Astrocyte of the spinal cord (primary cell): Measurements from ENCODE around the gene OTOS.

Experiments used
- DNase-seq: peaks from one replicate; pipeline ENCODE4 v3.0.0; 2011; ENCODE audit warnings: low read depth, low spot score
- H3K4me3 ChIP-seq: 2 replicates; pipeline ENCODE4 v1.5.1; 2011; ENCODE audit warnings: low read depth, mild to moderate bottlenecking, low read length, moderate library complexity
- in situ Hi-C: cut with HindIII; loops from 2 replicates; pipeline ENCODE4 v1.10.0; 2017; ENCODE audit warnings: low sequenced_read_pairs
- TF ChIP-seq, protein P1 (sequence below): IDR thresholded peaks from 2 replicates; pipeline ENCODE4 v1.5.1; 2012; ENCODE audit warnings: low read depth, mild to moderate bottlenecking, low read length, inconsistent platforms

The OTOS gene

DNA sequence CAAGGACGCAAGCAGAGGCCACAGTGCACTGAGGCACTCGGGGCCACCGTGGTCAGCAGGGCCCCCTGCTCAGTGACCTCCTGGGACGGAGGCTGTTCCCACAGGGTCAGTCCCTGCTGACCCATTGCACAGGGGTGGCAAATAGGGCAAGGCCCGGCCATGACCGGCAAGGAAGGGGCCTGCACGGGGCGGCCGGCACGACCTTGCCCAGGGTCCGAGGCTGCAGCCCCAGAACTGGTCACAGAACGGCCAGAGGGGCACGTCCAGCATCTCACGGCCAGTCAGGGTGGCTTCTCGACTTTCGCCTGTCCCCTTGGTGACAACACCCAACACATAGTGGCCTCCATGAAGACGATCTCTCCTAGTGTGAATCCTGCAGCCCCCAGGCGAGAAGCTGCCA, 27.6 kb upstream of the OTOS start:
- DNase-seq: no peak
- H3K4me3 ChIP-seq: no peak overlapping the region
- TF ChIP-seq, protein P1, sequence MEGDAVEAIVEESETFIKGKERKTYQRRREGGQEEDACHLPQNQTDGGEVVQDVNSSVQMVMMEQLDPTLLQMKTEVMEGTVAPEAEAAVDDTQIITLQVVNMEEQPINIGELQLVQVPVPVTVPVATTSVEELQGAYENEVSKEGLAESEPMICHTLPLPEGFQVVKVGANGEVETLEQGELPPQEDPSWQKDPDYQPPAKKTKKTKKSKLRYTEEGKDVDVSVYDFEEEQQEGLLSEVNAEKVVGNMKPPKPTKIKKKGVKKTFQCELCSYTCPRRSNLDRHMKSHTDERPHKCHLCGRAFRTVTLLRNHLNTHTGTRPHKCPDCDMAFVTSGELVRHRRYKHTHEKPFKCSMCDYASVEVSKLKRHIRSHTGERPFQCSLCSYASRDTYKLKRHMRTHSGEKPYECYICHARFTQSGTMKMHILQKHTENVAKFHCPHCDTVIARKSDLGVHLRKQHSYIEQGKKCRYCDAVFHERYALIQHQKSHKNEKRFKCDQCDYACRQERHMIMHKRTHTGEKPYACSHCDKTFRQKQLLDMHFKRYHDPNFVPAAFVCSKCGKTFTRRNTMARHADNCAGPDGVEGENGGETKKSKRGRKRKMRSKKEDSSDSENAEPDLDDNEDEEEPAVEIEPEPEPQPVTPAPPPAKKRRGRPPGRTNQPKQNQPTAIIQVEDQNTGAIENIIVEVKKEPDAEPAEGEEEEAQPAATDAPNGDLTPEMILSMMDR: no peak
- in situ Hi-C loops: no loop called here

DNA sequence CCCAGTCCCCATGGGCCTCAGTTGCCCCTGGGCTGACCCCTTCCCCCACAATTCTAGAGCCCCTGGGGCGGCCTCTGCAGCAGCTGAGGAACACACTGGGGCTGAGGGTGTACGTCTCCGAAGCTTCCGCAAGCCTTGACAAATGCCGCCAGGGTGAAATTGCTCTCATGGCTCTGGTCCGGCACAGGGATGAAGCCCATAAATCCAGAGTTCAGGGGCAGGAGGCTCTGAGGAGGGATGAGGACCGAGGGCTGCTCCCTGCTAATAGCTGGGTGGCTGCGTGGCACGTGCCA, 27.1 kb upstream of the OTOS start:
- in situ Hi-C loops: no loop called here
- no peak overlapping the region for H3K4me3 ChIP-seq
- no peak for DNase-seq
- TF ChIP-seq, protein P1: no peak

DNA sequence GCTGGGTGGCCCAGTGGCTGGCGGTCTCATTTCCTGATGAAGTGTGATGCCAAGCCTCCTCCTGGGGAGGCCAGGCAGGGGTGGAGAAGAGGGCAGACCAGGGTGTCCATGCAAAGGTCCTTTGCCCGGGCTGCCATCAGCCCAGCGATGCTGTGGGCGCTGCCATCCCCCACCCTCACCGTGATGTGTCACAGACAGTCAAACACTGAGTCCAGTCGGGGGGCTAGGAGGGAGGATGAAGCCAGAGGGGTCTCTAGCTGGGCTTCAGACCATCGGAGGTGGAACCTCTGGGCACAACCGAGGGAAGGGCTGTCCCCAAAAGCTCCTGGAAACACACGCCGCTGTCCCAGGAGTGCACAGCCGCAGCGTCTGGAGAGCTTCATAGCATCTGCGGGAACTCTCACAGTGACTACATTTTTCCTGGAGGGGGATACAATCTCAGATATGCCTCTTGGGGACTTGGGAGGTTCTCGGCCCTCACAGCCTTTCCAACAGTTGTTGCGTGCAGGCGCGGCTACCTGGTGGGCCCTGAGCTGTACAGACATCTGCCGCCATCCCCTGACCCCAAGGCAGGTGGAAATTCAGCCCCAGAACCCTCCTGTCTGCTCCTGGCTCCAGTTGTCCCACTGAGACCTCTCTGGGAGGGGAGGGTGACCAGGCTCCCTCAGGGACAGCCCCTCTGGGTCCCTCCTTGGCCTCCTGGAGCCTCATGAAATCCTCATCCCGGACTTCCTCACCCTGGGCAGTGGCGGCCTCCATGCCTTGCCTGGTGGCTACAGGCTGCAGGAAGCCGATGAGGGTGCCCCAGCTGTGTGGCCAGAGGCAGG, 26.5 kb upstream of the OTOS start:
- TF ChIP-seq, protein P1: no peak
- H3K4me3 ChIP-seq: no peak overlapping the region
- in situ Hi-C loops: no loop called here
- DNase-seq: no peak

DNA sequence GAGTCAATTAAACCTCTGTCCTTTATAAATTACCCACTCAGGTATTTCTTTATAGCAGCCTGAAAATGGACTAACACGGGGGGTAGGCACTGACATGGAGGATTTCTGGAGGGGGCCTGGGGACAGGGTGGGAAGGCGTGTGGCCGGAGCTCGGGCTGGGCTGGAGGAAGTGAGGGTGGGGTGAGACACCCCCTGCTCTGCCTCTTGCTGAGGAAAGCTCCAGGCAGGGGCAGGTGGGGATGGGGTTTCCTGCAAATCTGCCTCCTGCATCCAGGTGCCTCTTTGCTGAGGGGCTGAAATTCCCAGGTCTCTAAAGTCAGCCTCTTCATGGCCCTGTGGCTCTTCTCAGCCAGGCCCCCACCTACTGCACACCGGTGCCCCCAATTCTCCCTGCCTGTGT, 25.7 kb upstream of the OTOS start:
- TF ChIP-seq, protein P1: no peak

DNA sequence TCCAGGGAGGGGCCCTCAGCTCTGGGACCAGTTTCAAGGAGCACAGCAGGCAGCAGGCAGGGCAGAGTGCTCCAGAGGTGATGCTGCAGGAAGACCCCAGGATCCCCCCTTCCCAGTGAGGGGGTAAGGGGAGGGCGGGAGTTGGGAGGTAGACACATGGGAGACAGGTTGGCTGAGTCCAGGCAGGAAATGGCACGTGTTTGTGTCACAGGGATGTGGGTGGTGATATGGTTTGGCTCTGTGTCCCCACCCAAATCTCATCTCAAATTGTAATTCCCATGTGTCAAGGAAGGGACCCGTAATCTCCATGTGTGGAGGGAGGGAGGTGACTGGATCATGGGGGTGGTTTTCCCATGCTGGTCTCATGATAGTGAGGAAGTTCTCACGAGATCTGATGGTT, 25.2 kb upstream of the OTOS start:
- DNase-seq: no peak
- TF ChIP-seq, protein P1: no peak
- in situ Hi-C loops: no loop called here
- H3K4me3 ChIP-seq: no peak overlapping the region

More for the DNA sequence above, 25.7 kb upstream of the OTOS start:
- H3K4me3 ChIP-seq: no peak overlapping the region
- in situ Hi-C loops: no loop called here
- DNase-seq: no peak

DNA sequence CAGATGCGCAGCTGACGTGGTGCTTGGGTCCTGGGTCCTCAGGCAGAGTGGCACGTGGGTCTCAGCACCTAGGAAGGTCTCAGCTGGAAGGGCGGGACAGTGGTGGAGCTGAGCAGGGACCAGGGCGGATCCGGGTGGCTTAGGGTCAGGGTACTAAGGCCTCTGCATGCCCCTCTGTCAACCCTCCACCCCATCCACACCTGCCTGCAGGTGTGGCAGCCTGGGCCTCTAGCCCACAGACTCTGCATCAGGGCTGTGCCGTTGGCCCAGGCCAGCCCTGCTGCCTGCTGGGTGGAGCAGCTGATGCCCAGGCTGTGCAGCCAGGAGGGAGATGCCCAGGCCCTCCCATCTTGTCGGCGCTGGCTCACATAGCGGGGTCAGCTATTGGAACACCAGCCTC, 24.6 kb upstream of the OTOS start:
- no peak for DNase-seq
- TF ChIP-seq, protein P1: no peak
- H3K4me3 ChIP-seq: no peak overlapping the region
- in situ Hi-C loops: no loop called here
